Measurements from ENCODE around the gene MAP4K4. TPM values are rescaled to one million over a fixed set of nuclear protein-coding genes. Genes with fewer than 3 reads are reported as not detected.

The MAP4K4 gene
- total and polyA plus RNA-seq, 2 of the 4 experiments (the other 2 are of a cell fraction): 89.4 to 124 TPM

DNA sequence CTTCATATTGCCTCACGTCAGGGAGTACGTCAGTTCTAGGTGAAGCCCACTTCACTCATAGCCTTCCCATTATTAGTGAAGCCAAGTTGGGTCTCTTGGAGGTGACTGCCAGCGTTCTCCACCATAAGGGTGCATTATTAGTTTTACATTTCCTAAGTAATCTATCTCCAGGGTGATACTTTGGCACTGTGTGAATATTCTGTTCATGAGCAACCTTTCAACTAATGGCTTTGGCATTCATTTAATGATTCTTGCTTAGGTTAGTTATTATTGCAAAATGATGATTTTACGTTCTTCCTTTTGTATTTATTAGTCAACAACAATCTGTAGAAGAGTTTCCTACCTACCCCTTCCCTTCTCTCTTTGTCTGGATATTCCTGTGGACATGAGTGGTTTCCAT is 97.5 kb downstream of the MAP4K4 start:
- Histone ChIP-seq H4K91ac (ENCODE audit: insufficient read depth, low read depth, low read length) (no peak overlapping the region), H2BK120ac (ENCODE audit: low read depth, low read length) (no peak overlapping the region), H3K9me3 (ENCODE audit: control insufficient read depth, insufficient read depth, low read length) (no peaks in the 10 kb centered on the region), H3K27ac (ENCODE audit: insufficient read depth, low read length) (no peak overlapping the region), H2BK15ac (ENCODE audit: low read depth, low read length) (no peak overlapping the region), H3K27me3 (ENCODE audit: control insufficient read depth, insufficient read depth, low read length) (no peaks in the 10 kb centered on the region), H3K4me2 (ENCODE audit: low read depth, low read length) (no peak overlapping the region), H4K5ac (ENCODE audit: low read depth, low read length) (no peak overlapping the region), H3K9ac (ENCODE audit: low read depth, low read length) (no peak overlapping the region), H3K4me3 (ENCODE audit: insufficient read depth, low read depth, low read length) (no peak overlapping the region), H3K23ac (ENCODE audit: low read depth, low read length) (no peak overlapping the region), H3K18ac (ENCODE audit: low read depth, low read length) (no peak overlapping the region), H2BK5ac (ENCODE audit: low read depth, low read length, poor library complexity, severe bottlenecking) (no peak overlapping the region), H2AK9ac (replicated peaks; ENCODE audit: low read depth, low read length, poor library complexity) (no peak overlapping the region), H3K4me1 (ENCODE audit: control insufficient read depth, insufficient read depth, low read length) (peaks cover 7% of the 10 kb centered on the region), H2AK5ac (ENCODE audit: low read depth, low read length) (no peak overlapping the region), H2AFZ (replicated peaks; ENCODE audit: low read length, poor library complexity) (no peak overlapping the region), H4K8ac (ENCODE audit: low read depth in 2 of 2, low read length in 2 of 2) (no peak overlapping the region), H3K56ac (ENCODE audit: extremely low read depth, insufficient read depth, low read length) (no peak overlapping the region), H3K79me1 (ENCODE audit: low read depth in 1 of 2, low read length in 2 of 2) (peaks cover 44 to 77% of the 10 kb centered on the region in 2 experiments), H2BK20ac (ENCODE audit: low read depth, low read length) (no peak overlapping the region), H3K14ac (replicated peaks; ENCODE audit: low read depth, low read length) (no peak overlapping the region), H3K36me3 (ENCODE audit: control insufficient read depth, insufficient read depth, low read length) (peaks cover 6% of the 10 kb centered on the region), H4K20me1 (ENCODE audit: insufficient read depth, low read length) (peaks cover 73% of the 10 kb centered on the region; the same call in 1 of the 2 replicates), H3K4ac (ENCODE audit: low read depth, low read length) (no peak overlapping the region), H3K9me1 (ENCODE audit: insufficient read depth, low read length) (peaks cover 27% of the 10 kb centered on the region)
- POLR2A ChIA-PET (ENCODE audit: unreplicated experiment): no interaction called here
- ATAC-seq (ENCODE audit: low read depth) (no peak), DNase-seq (no peak)
- no CpG with 5 or more reads among the region's 4 CpGs for WGBS, 2 experiments (ENCODE audit: extremely low coverage in 2 of 2, insufficient read length in 1 of 2)
- TF ChIP-seq RFX5 (IDR thresholded peaks at IDR 0.05; ENCODE audit: low read depth, low read length): no peak
- TF ChIP-seq MAZ (IDR thresholded peaks at IDR 0.05; ENCODE audit: borderline replicate concordance, low read depth, low read length): no peak
- TF ChIP-seq NFE2L2 (IDR thresholded peaks at IDR 0.05; ENCODE audit: low read depth, low read length): no peak
- no peak for TF ChIP-seq CHD1 (IDR thresholded peaks at IDR 0.05; ENCODE audit: low read depth, low read length)
- TF ChIP-seq RCOR1 (IDR thresholded peaks at IDR 0.05; ENCODE audit: insufficient replicate concordance, low read length): no peak
- no peak for TF ChIP-seq FOS (IDR thresholded peaks at IDR 0.05; ENCODE audit: low read depth, low read length)
- TF ChIP-seq MXI1 (IDR thresholded peaks at IDR 0.05; ENCODE audit: borderline replicate concordance, low read depth, low read length): no peak
- TF ChIP-seq POLR2A (IDR thresholded peaks at IDR 0.05; ENCODE audit: low read depth, low read length): no peak
- TF ChIP-seq MAFK (IDR thresholded peaks at IDR 0.05; ENCODE audit: low read depth, low read length): no peak
- no peak for TF ChIP-seq RAD21 (IDR thresholded peaks at IDR 0.05; ENCODE audit: low read length)
- no peak for TF ChIP-seq SMC3 (IDR thresholded peaks at IDR 0.05; ENCODE audit: low read depth, low read length)
- TF ChIP-seq USF2 (IDR thresholded peaks at IDR 0.05; ENCODE audit: low read depth, low read length): no peak
- TF ChIP-seq CEBPB (IDR thresholded peaks at IDR 0.05; ENCODE audit: low read depth, low read length): no peak
- TF ChIP-seq, protein P1, sequence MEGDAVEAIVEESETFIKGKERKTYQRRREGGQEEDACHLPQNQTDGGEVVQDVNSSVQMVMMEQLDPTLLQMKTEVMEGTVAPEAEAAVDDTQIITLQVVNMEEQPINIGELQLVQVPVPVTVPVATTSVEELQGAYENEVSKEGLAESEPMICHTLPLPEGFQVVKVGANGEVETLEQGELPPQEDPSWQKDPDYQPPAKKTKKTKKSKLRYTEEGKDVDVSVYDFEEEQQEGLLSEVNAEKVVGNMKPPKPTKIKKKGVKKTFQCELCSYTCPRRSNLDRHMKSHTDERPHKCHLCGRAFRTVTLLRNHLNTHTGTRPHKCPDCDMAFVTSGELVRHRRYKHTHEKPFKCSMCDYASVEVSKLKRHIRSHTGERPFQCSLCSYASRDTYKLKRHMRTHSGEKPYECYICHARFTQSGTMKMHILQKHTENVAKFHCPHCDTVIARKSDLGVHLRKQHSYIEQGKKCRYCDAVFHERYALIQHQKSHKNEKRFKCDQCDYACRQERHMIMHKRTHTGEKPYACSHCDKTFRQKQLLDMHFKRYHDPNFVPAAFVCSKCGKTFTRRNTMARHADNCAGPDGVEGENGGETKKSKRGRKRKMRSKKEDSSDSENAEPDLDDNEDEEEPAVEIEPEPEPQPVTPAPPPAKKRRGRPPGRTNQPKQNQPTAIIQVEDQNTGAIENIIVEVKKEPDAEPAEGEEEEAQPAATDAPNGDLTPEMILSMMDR (conservative IDR thresholded peaks at IDR 0.05; ENCODE audit: low read depth, low read length): no peak
- TF ChIP-seq BHLHE40 (IDR thresholded peaks at IDR 0.05; ENCODE audit: low read depth, low read length): no peak
- no peak for TF ChIP-seq ELK1 (IDR thresholded peaks at IDR 0.05; ENCODE audit: borderline replicate concordance, low read depth, low read length)
- BruUV-seq (replicated peaks): no TSS peak
- in situ Hi-C loops (cut with MboI; ENCODE audit: low sequenced_read_pairs): no loop called here
- dilution Hi-C loops (cut with HindIII; ENCODE audit: low sequenced_read_pairs, unreplicated experiment): no loop called here
- intact Hi-C loops (cut with micrococcal nuclease): no loop called here
- CTCF ChIA-PET: no interaction called here
